Fibroblast of lung (primary cell): ENCODE results near the gene KCNK7. TPM values are rescaled to one million over a fixed set of nuclear protein-coding genes. Genes with fewer than 3 reads are reported as not detected.

Experiments used
- DNase-seq, 2 donors: peaks; one replicate each; pipeline versions ENCODE4 v3.0.0 to v3.0.0-alpha.2; 2010; ENCODE audit warnings: low read depth in 2 of 2
- H2AFZ ChIP-seq: 2 replicates; pipeline ENCODE4 v1.5.1; 2012; ENCODE audit warnings: low read length, control low read depth, inconsistent platforms
- H3K27ac ChIP-seq: 2 replicates; pipeline ENCODE4 v1.5.1; 2011; ENCODE audit warnings: low read length, control low read depth; ENCODE audit not compliant: insufficient read depth
- H3K27me3 ChIP-seq: 2 replicates; pipeline ENCODE4 v1.5.1; 2011; ENCODE audit warnings: mild to moderate bottlenecking, low read length; ENCODE audit not compliant: control insufficient read depth, insufficient read depth
- H3K36me3 ChIP-seq: 2 replicates; pipeline ENCODE4 v1.5.1; 2011; ENCODE audit warnings: low read length; ENCODE audit not compliant: control insufficient read depth, insufficient read depth
- H3K4me1 ChIP-seq: 2 replicates; pipeline ENCODE4 v1.5.1; 2011; ENCODE audit warnings: low read length; ENCODE audit not compliant: control insufficient read depth, insufficient read depth; ENCODE audit errors: extremely low read depth
- H3K4me2 ChIP-seq: 2 replicates; pipeline ENCODE4 v1.5.1; 2011; ENCODE audit warnings: low read length, control low read depth; ENCODE audit not compliant: insufficient read depth; ENCODE audit errors: extremely low read depth
- H3K4me3 ChIP-seq, 4 experiments: fragments of 200-600 bp in 1 of 4; sonication (generic) in 1 of 4; replicated peaks in 1 of 4; 2 replicates each; pipeline ENCODE4 v1.5.1; 2011 to 2016; ENCODE audit warnings: low read length in 4 of 4, low read depth in 3 of 4, mild to moderate bottlenecking in 3 of 4, control low read depth in 2 of 4, inconsistent platforms in 1 of 4, mixed read lengths in 1 of 4; ENCODE audit not compliant: insufficient read depth in 1 of 4; ENCODE audit errors: control extremely low read depth in 1 of 4
- H3K79me2 ChIP-seq: 2 replicates; pipeline ENCODE4 v1.5.1; 2012; ENCODE audit warnings: mild to moderate bottlenecking, low read length, inconsistent platforms; ENCODE audit not compliant: control insufficient read depth, insufficient read depth
- H3K9ac ChIP-seq: 2 replicates; pipeline ENCODE4 v1.5.1; 2011; ENCODE audit warnings: mild to moderate bottlenecking, low read length, control low read depth; ENCODE audit not compliant: insufficient read depth
- H3K9me3 ChIP-seq: 2 replicates; pipeline ENCODE4 v1.5.1; 2012; ENCODE audit warnings: low read depth, low read length; ENCODE audit not compliant: control insufficient read depth, insufficient read depth
- H4K20me1 ChIP-seq: 2 replicates; pipeline ENCODE4 v1.5.1; 2011; ENCODE audit warnings: low read length; ENCODE audit not compliant: control insufficient read depth, insufficient read depth; ENCODE audit errors: extremely low read depth
- EZH2 ChIP-seq: IDR thresholded peaks from 2 replicates; pipeline ENCODE4 v1.5.1; 2012; ENCODE audit warnings: low read length, control low read depth, mild to moderate bottlenecking; ENCODE audit errors: missing control alignments
- polyA plus RNA-seq, 2 donors: library from polyadenylated mRNA; depleted of rRNA in 1 of 2; stranded (reverse) in 1 of 2; unstranded in 1 of 2; fragments of >200 nt; gene quantifications; 2 replicates each; pipeline ENCODE4 v1.2.1, GENCODE V29; 2011 to 2012; ENCODE audit warnings: missing spikeins in 1 of 2
- total RNA-seq: library from RNA; depleted of rRNA; stranded (reverse); fragments of >200 nt; gene quantifications from 2 replicates; pipeline ENCODE4 v1.2.1, GENCODE V29; 2014
- TF ChIP-seq, protein P1 (sequence below), 2 donors: IDR thresholded peaks in 1 of 2; conservative IDR thresholded peaks in 1 of 2; 1 replicate in 1 of 2; 2 replicates in 1 of 2; pipeline ENCODE4 v1.5.1; 2011 to 2012; ENCODE audit warnings: low read length in 2 of 2, control low read depth in 1 of 2, inconsistent platforms in 1 of 2, low read depth in 1 of 2, mild to moderate bottlenecking in 1 of 2

KCNK7 gene
- total and polyA plus RNA-seq, 2 donors (not counting 1 experiment from before 2014, with no cell fraction given), result not detected

DNA sequence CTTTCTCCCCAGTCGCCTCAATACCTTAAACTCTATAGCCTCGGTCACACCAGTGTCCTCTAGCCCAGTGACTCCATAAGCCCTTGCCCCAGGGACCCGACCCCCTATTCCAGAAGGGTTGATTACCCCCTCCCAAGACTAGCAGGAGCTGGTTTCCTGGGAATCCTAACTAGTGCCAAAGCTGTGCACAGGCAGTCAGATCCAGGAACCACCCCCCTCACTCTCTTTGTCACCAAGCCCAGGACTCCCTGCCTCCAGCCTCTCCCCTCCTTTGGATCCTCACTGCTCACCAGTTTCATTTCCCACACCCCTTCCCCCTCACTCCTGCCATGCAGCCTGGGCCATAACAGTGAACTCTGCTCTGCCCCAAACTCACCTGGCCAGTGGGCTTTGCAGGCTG is 47.2 kb downstream of the KCNK7 start:
- peaks cover 23% of the 10 kb centered on the region for H3K36me3 ChIP-seq
- no peaks in the 10 kb centered on the region for H3K4me1 ChIP-seq
- H2AFZ ChIP-seq, result no peak overlapping the region
- no peak overlapping the region for H3K9ac ChIP-seq
- H3K27me3 ChIP-seq, result no peaks in the 10 kb centered on the region
- TF ChIP-seq, protein P1, sequence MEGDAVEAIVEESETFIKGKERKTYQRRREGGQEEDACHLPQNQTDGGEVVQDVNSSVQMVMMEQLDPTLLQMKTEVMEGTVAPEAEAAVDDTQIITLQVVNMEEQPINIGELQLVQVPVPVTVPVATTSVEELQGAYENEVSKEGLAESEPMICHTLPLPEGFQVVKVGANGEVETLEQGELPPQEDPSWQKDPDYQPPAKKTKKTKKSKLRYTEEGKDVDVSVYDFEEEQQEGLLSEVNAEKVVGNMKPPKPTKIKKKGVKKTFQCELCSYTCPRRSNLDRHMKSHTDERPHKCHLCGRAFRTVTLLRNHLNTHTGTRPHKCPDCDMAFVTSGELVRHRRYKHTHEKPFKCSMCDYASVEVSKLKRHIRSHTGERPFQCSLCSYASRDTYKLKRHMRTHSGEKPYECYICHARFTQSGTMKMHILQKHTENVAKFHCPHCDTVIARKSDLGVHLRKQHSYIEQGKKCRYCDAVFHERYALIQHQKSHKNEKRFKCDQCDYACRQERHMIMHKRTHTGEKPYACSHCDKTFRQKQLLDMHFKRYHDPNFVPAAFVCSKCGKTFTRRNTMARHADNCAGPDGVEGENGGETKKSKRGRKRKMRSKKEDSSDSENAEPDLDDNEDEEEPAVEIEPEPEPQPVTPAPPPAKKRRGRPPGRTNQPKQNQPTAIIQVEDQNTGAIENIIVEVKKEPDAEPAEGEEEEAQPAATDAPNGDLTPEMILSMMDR (conservative IDR thresholded peaks at IDR 0.05 in 1 of 2, IDR thresholded peaks at IDR 0.05 in 1 of 2; ENCODE audit: low read depth in 1 of 2, low read length in 2 of 2), result no peak
- no peak for TF ChIP-seq EZH2
- no peaks in the 10 kb centered on the region for H4K20me1 ChIP-seq
- H3K27ac ChIP-seq, result no peak overlapping the region
- H3K4me2 ChIP-seq, result no peak overlapping the region
- H3K9me3 ChIP-seq, result no peaks in the 10 kb centered on the region
- no peak for DNase-seq
- no peak overlapping the region for H3K4me3 ChIP-seq
- H3K79me2 ChIP-seq, result no peaks in the 10 kb centered on the region

DNA sequence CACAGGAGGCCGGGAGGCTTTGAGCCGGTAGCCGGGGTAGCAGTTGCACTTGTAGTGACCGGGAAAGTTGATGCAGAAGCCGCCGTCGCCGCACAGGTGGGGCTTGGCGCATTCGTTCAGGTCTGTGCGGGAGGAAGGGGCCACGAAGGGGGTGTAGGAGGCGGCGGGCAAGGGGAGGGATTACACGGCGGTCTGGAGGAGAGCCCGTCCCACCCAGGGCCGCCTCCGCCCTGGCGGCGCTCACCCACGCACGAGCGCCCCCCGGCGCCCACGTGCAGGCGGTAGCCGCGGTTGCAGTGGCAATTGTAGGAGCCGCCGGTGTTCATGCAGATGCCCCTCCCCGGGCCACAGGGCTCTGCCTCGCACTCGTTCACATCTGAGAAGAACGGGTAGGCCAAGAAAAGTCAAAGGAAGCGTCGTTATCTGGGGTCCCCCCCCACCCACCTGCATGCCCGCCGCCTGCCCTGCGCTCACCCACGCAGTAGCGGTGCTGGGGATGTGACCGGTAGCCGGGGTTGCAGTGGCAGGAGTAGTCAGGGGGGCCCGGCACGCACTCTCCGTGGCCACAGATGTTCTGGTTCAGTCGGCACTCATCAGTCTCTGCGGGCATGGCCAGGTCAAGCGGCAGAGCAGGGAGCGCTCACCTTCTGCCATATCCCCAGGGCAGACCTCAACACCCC is 48.0 kb downstream of the KCNK7 start:
- Histone ChIP-seq H3K4me1 (no peaks in the 10 kb centered on the region), H3K36me3 (peaks cover 23% of the 10 kb centered on the region), H3K4me2 (no peak overlapping the region), H3K4me3 (no peak overlapping the region), H3K79me2 (no peaks in the 10 kb centered on the region), H4K20me1 (no peaks in the 10 kb centered on the region), H2AFZ (no peak overlapping the region), H3K9me3 (no peaks in the 10 kb centered on the region), H3K27ac (no peak overlapping the region), H3K9ac (no peak overlapping the region), H3K27me3 (no peaks in the 10 kb centered on the region)
- no peak for DNase-seq
- TF ChIP-seq, protein P1 (conservative IDR thresholded peaks at IDR 0.05 in 1 of 2, IDR thresholded peaks at IDR 0.05 in 1 of 2; ENCODE audit: low read depth in 1 of 2, low read length in 2 of 2), result no peak
- no peak for TF ChIP-seq EZH2

DNA sequence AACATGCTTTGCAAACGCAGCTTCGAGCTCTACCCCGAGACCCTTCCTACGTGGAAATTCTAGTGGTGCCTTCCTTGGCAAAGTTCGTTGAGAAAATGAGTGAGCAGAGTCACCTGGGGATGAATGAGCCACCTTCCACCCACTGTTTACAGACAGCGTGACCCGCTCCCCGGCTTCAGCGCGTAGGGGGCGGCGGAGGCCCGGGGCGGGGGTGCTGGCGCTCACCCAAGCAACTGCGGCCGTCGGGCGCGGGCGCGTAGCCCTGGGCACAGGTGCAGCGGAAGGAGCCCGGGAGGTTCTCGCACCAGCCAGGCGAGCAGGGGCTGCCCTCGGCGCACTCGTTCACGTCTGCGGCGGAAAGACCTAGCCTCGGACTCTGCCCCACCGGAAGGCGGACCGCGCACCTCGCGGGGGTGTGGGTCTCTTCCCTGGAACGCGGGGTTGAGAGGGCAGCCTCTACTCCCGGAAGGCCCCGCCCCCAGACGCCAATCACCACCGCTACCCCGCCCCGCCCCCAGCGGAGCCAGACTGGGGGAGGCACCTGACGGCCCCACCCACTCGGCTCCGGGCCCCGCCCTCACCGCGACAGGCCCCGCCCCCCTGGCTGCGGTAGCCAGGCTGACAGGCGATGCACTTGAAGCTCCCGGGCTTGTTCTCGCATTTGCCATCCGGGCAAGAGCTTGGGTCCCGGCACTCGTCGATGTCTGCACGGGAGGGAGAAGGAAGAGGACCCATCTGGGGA is 49.2 kb downstream of the KCNK7 start:
- Histone ChIP-seq H3K4me2 (no peak overlapping the region), H3K4me1 (peaks cover under 1% of the 10 kb centered on the region), H3K27me3 (no peaks in the 10 kb centered on the region), H3K4me3 (no peak overlapping the region), H3K27ac (no peak overlapping the region), H3K9ac (no peak overlapping the region), H3K36me3 (peaks cover 20% of the 10 kb centered on the region), H3K9me3 (no peaks in the 10 kb centered on the region), H2AFZ (no peak overlapping the region), H4K20me1 (no peaks in the 10 kb centered on the region), H3K79me2 (no peaks in the 10 kb centered on the region)
- no peak for DNase-seq
- TF ChIP-seq, protein P1 (conservative IDR thresholded peaks at IDR 0.05 in 1 of 2, IDR thresholded peaks at IDR 0.05 in 1 of 2; ENCODE audit: low read depth in 1 of 2, low read length in 2 of 2), result no peak
- TF ChIP-seq EZH2, result no peak
